HCT116 (cell line): Measurements from ENCODE around the gene BICD1.

Source experiments
- ATF3 ChIP-seq: IDR thresholded peaks from 2 replicates; pipeline ENCODE4 v1.6.1; 2012
- CTCF ChIP-seq, 3 experiments: fragments of 200-600 bp in 1 of 3; sonication (generic) in 1 of 3; IDR thresholded peaks in 2 of 3; conservative IDR thresholded peaks in 1 of 3; 2 replicates each; pipeline ENCODE4 v1.5.1; 2012 to 2017; ENCODE audit warnings: low read depth in 2 of 3, low read length in 2 of 3, antibody characterized with exemption in 1 of 3, borderline replicate concordance in 1 of 3, control low read depth in 1 of 3, mild to moderate bottlenecking in 1 of 3, mixed read lengths in 1 of 3, mixed run types in 1 of 3, moderate library complexity in 1 of 3; ENCODE audit not compliant: insufficient read depth in 1 of 3
- EZH2 ChIP-seq: fragments of 200-600 bp; sonication (generic); IDR thresholded peaks from 2 replicates; pipeline ENCODE4 v1.6.1; 2017; ENCODE audit warnings: antibody characterized with exemption, mixed run types
- FOSL1 ChIP-seq: IDR thresholded peaks from 2 replicates; pipeline ENCODE4 v1.6.1; 2012; ENCODE audit warnings: low read depth
- JUND ChIP-seq: IDR thresholded peaks from 2 replicates; pipeline ENCODE4 v1.6.1; 2012
- MAX ChIP-seq: IDR thresholded peaks from 2 replicates; pipeline ENCODE4 v1.6.1; 2012
- POLR2A ChIP-seq: IDR thresholded peaks from 2 replicates; pipeline ENCODE4 v1.7.0; 2011; ENCODE audit warnings: borderline replicate concordance; ENCODE audit not compliant: insufficient read depth, insufficient read length; ENCODE audit errors: extremely low read depth
- POLR2AphosphoS5 ChIP-seq: IDR thresholded peaks from 2 replicates; pipeline ENCODE4 v1.6.1; 2011; ENCODE audit warnings: mild to moderate bottlenecking, low read depth, low read length, moderate library complexity

GRCh38 chr12:32397696-32398095 lies 291.0 kb downstream of the BICD1 start:
- TF ChIP-seq CTCF (IDR thresholded peaks at IDR 0.05 in 2 of 3, conservative IDR thresholded peaks at IDR 0.05 in 1 of 3; ENCODE audit: borderline replicate concordance in 1 of 3, insufficient read depth in 1 of 3, low read depth in 2 of 3, low read length in 2 of 3) (no peak), EZH2 (no peak), MAX (no peak), POLR2A (no peak), FOSL1 (no peak), JUND (no peak), ATF3 (no peak), POLR2AphosphoS5 (no peak)
